ENCODE measurements around the gene AKR7A3.

DNA sequence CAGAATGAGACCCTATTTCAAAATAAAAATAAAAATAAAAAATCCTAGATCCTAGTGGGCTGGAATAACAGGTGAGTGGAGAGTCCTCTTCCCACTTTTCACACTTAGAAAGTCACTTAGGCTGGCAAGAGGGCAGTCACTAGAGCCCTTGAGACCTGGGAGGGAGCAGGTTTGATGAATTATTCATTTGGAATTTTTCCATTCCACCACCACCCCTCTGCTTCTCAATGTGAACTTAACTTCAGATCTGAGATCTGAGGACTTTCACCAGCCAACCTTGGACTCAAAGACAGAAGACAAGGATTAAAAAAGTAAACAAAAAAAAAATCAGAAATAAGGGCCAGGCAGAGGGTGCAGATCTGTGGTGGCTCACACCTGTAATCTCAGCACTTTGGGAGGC, 16.5 kb downstream of the AKR7A3 start:
- TF ChIP-seq, protein P1, sequence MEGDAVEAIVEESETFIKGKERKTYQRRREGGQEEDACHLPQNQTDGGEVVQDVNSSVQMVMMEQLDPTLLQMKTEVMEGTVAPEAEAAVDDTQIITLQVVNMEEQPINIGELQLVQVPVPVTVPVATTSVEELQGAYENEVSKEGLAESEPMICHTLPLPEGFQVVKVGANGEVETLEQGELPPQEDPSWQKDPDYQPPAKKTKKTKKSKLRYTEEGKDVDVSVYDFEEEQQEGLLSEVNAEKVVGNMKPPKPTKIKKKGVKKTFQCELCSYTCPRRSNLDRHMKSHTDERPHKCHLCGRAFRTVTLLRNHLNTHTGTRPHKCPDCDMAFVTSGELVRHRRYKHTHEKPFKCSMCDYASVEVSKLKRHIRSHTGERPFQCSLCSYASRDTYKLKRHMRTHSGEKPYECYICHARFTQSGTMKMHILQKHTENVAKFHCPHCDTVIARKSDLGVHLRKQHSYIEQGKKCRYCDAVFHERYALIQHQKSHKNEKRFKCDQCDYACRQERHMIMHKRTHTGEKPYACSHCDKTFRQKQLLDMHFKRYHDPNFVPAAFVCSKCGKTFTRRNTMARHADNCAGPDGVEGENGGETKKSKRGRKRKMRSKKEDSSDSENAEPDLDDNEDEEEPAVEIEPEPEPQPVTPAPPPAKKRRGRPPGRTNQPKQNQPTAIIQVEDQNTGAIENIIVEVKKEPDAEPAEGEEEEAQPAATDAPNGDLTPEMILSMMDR (IDR thresholded peaks at IDR 0.05; ENCODE audit: low read depth, low read length, missing input control): no peak
- TF ChIP-seq RAD21 (IDR thresholded peaks at IDR 0.05) (no peak), ATF3 (IDR thresholded peaks at IDR 0.05) (no peak)
- TF ChIP-seq, protein P2, sequence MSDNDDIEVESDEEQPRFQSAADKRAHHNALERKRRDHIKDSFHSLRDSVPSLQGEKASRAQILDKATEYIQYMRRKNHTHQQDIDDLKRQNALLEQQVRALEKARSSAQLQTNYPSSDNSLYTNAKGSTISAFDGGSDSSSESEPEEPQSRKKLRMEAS (IDR thresholded peaks at IDR 0.05): no peak
- TF ChIP-seq, protein P3, sequence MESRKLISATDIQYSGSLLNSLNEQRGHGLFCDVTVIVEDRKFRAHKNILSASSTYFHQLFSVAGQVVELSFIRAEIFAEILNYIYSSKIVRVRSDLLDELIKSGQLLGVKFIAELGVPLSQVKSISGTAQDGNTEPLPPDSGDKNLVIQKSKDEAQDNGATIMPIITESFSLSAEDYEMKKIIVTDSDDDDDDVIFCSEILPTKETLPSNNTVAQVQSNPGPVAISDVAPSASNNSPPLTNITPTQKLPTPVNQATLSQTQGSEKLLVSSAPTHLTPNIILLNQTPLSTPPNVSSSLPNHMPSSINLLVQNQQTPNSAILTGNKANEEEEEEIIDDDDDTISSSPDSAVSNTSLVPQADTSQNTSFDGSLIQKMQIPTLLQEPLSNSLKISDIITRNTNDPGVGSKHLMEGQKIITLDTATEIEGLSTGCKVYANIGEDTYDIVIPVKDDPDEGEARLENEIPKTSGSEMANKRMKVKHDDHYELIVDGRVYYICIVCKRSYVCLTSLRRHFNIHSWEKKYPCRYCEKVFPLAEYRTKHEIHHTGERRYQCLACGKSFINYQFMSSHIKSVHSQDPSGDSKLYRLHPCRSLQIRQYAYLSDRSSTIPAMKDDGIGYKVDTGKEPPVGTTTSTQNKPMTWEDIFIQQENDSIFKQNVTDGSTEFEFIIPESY (IDR thresholded peaks at IDR 0.05): no peak

All from liver (tissue), 3 donors.